Spleen (tissue), 11 donors: ENCODE results near the gene CASP10. TPM values are rescaled to one million over a fixed set of nuclear protein-coding genes. Genes with fewer than 3 reads are reported as not detected.

Experiments used
- DNase-seq: peaks from one replicate; pipeline ENCODE4 v3.0.0-alpha.2; 2020
- H3K27ac ChIP-seq, 8 donors: fragments of 200-600 bp; sonication (generic) in 7 of 8; 1 replicate in 4 of 8; 2 replicates in 4 of 8; pipeline versions ENCODE4 v1.5.0 to v1.8.0; 2016 to 2021; ENCODE audit warnings: inconsistent platforms in 4 of 8, mild to moderate bottlenecking in 4 of 8, moderate library complexity in 1 of 8
- H3K27me3 ChIP-seq, 7 donors: fragments of 200-600 bp; sonication (generic) in 6 of 7; replicated peaks in 1 of 7; 1 replicate in 4 of 7; 2 replicates in 3 of 7; pipeline versions ENCODE4 v1.5.0 to v1.8.0; 2016 to 2021; ENCODE audit warnings: inconsistent platforms in 3 of 7, mild to moderate bottlenecking in 1 of 7
- H3K36me3 ChIP-seq, 6 donors: fragments of 200-600 bp; sonication (generic) in 5 of 6; 1 replicate in 4 of 6; 2 replicates in 2 of 6; pipeline versions ENCODE4 v1.5.0 to v1.8.0; 2016 to 2021; ENCODE audit warnings: inconsistent platforms in 2 of 6
- H3K4me1 ChIP-seq, 6 donors: fragments of 200-600 bp; sonication (generic) in 5 of 6; 1 replicate in 3 of 6; 2 replicates in 3 of 6; pipeline versions ENCODE4 v1.5.0 to v1.8.0; 2016 to 2021; ENCODE audit warnings: inconsistent platforms in 3 of 6
- H3K4me3 ChIP-seq, 8 donors: fragments of 200-600 bp; sonication (generic) in 7 of 8; 1 replicate in 4 of 8; 2 replicates in 4 of 8; pipeline versions ENCODE4 v1.5.0 to v1.8.0; 2016 to 2021; ENCODE audit warnings: inconsistent platforms in 4 of 8, mild to moderate bottlenecking in 4 of 8, moderate library complexity in 2 of 8
- H3K9me3 ChIP-seq, 8 donors: fragments of 200-600 bp; sonication (generic) in 7 of 8; 1 replicate in 4 of 8; 2 replicates in 4 of 8; pipeline versions ENCODE4 v1.5.0 to v1.8.0; 2016 to 2021; ENCODE audit warnings: inconsistent platforms in 4 of 8
- CTCF ChIP-seq, 11 experiments: fragments of 200-600 bp in 7 of 11; fragments of 450-650 bp in 4 of 11; sonication (generic) in 4 of 11; IDR thresholded peaks in 8 of 11; conservative IDR thresholded peaks in 3 of 11; 1 replicate in 7 of 11; 2 replicates in 4 of 11; pipeline versions ENCODE4 v1.4.0 to v1.8.0; 2016 to 2021; ENCODE audit warnings: antibody characterized with exemption in 11 of 11, inconsistent platforms in 4 of 11, mild to moderate bottlenecking in 1 of 11
- POLR2A ChIP-seq, 3 donors: fragments of 450-650 bp; IDR thresholded peaks; one replicate each; pipeline ENCODE4 v1.5.1; 2017; ENCODE audit warnings: antibody characterized with exemption in 3 of 3, mild to moderate bottlenecking in 1 of 3
- POLR2AphosphoS5 ChIP-seq, 3 donors: sonication (generic); formaldehyde crosslinking; IDR thresholded peaks; one replicate each; pipeline ENCODE4 v1.5.1; 2017; ENCODE audit warnings: antibody characterized with exemption in 3 of 3
- WGBS, 5 donors: extraction: QIAGEN DNeasy Blood & Tissue Kit in 3 of 5; methylation state at CpG; one replicate each; pipeline versions ENCODE4 v1.1.5 to v1.1.7; 2013 to 2018; 5-methylcytosine and 5-hydroxymethylcytosine counted together
- intact Hi-C: fragments of 100-400 bp; cut with DNase I; formaldehyde crosslinking; loops from one replicate; pipeline ENCODE4 v1.15.0; 2023; ENCODE audit warnings: low total_unique reads
- polyA plus RNA-seq, 3 donors: library from polyadenylated mRNA; stranded (reverse); fragments of 200-250 nt; gene quantifications; one replicate each; pipeline ENCODE4 v1.2.1, GENCODE V29; 2013
- total RNA-seq, 7 donors: library from RNA; depleted of rRNA in 3 of 7; stranded (reverse); fragments of >200 nt in 3 of 7; fragmentation: NEBNext Ultra II Directional in 4 of 7; extraction: Animal tissue kit (Norgen Biotek cat#: 25700) in 4 of 7; gene quantifications; one replicate each; pipeline versions ENCODE4 v1.1.0 to v1.2.1, GENCODE V29; 2016 to 2021
- donor health status: healthy with polysubstance abuse.
- donor health status: DM: no; HTN: no; CAD: no; lungs with moderate emphysema.
- donor health status: DM: no; HTN: no; CAD: no.
- donor health status: Bipolar disorder and iron deficiency.
- donor health status: healthy.
- donor health status: DM: no; HTN: no; CAD: no.
- donor health status: DM: yes; HTN: yes; CAD: no.

CASP10 gene
- total and polyA plus RNA-seq, 10 donors = 5.6 to 75.6 (median 54.6) TPM

- H3K27ac ChIP-seq = peak overlapping the region in 6 of 8 donors; percentile 3 to 61 (median 50)
Measured at GRCh38 chr2:201223089-201224073, 40.4 kb downstream of the CASP10 start.

DNA sequence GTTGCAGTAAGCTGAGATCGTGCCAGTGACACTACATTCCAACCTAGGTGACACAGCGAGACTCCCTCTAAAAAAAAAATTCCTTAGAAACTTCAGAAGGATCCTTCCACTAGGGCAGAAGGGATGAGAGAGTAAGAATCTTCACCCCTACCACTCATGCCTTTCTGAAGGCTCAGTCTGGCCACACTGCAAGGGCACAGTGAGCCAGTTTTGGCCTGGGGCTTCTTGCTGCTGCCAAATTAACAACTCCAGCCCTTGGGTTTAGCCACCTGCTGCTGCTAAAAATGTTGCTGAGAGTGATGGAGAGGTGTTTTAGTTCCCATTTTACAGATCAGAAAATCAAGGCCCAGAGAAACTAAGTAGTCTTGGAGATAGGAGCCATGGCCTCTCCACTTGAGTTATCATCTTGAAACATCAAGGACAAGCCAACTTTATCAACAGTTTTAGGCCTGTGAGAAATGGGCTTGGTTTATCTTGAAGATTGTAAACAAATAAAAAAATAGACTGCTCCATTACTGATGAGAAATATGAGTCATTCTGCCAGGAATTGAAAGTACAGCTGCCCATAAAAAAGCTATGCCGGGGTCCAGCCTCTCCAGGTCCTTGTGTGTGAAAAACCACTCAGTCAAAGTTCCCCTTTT lies 45.5 kb downstream of the CASP10 start:
- intact Hi-C loops = no loop called here
- Histone ChIP-seq H3K27ac (peak overlapping the region in 4 of 8 donors; percentile 3 to 51 (median 16)), H3K9me3 (no peaks in the 10 kb centered on the region), H3K4me3 (no peak overlapping the region), H3K4me1 (peaks cover 13 to 36% (median 25%) of the 10 kb centered on the region in 6 donors), H3K27me3 (no peaks in the 10 kb centered on the region), H3K36me3 (no peaks in the 10 kb centered on the region)
- 60 to 73% (median 70%) methylated on average over 3 of the region's 3 CpGs for WGBS, 5 donors
- no peak for TF ChIP-seq POLR2AphosphoS5 (IDR thresholded peaks at IDR 0.05)
- TF ChIP-seq POLR2A (IDR thresholded peaks at IDR 0.05) = no peak
- TF ChIP-seq CTCF (IDR thresholded peaks at IDR 0.05 in 8 of 11, conservative IDR thresholded peaks at IDR 0.05 in 3 of 11) = no peak
- no peak for DNase-seq

More at GRCh38 chr2:201223089-201224073, 40.4 kb downstream of the CASP10 start:
- H3K9me3 ChIP-seq = no peaks in the 10 kb centered on the region
- peaks cover 0 to 38% (median 26%) of the 10 kb centered on the region in 6 donors for H3K4me1 ChIP-seq
- H3K36me3 ChIP-seq = peaks cover 0 to 25% (median 10%) of the 10 kb centered on the region in 6 donors
- intact Hi-C loops = no loop called here
- DNase-seq = no peak
- TF ChIP-seq POLR2AphosphoS5 (IDR thresholded peaks at IDR 0.05) = no peak
- no peak for TF ChIP-seq POLR2A (IDR thresholded peaks at IDR 0.05)
- no peak for TF ChIP-seq CTCF (IDR thresholded peaks at IDR 0.05 in 8 of 11, conservative IDR thresholded peaks at IDR 0.05 in 3 of 11)
- WGBS, 5 donors = 57 to 68% (median 57%) methylated on average over 8 of the region's 8 CpGs
- H3K27me3 ChIP-seq = no peaks in the 10 kb centered on the region
- H3K4me3 ChIP-seq = no peak overlapping the region

- TF ChIP-seq CTCF (IDR thresholded peaks at IDR 0.05 in 8 of 11, conservative IDR thresholded peaks at IDR 0.05 in 3 of 11) (no peak), POLR2AphosphoS5 (IDR thresholded peaks at IDR 0.05) (no peak), POLR2A (IDR thresholded peaks at IDR 0.05) (no peak)
- WGBS, 5 donors = 26 to 52% (median 39%) methylated on average over 12 of the region's 12 CpGs
- H3K27ac ChIP-seq = peak overlapping the region in 4 of 8 donors; percentile 3 to 23 (median 12)
- no peaks in the 10 kb centered on the region for H3K27me3 ChIP-seq
- H3K36me3 ChIP-seq = no peaks in the 10 kb centered on the region
- no peak overlapping the region for H3K4me3 ChIP-seq
- DNase-seq = no peak
- intact Hi-C loops = no loop called here
- H3K4me1 ChIP-seq = peaks cover 13 to 37% (median 26%) of the 10 kb centered on the region in 6 donors
- H3K9me3 ChIP-seq = no peaks in the 10 kb centered on the region
Measured at GRCh38 chr2:201228912-201229290, 46.0 kb downstream of the CASP10 start.
